HUES6 (cell line): ENCODE results near the gene RPTOR.

ENCODE experiments used
- H3K27ac ChIP-seq: 2 replicates; pipeline ENCODE4 v1.7.0; 2013; ENCODE audit warnings: low read depth, mild to moderate bottlenecking, low read length, inconsistent platforms
- H3K27me3 ChIP-seq: 2 replicates; pipeline ENCODE4 v1.6.1; 2013; ENCODE audit warnings: low read length; ENCODE audit not compliant: control insufficient read depth, insufficient read depth
- H3K36me3 ChIP-seq: 2 replicates; pipeline ENCODE4 v1.6.1; 2013; ENCODE audit warnings: low read length; ENCODE audit not compliant: control insufficient read depth, insufficient read depth
- H3K4me1 ChIP-seq: 2 replicates; pipeline ENCODE4 v1.6.1; 2013; ENCODE audit warnings: low read length; ENCODE audit not compliant: control insufficient read depth, insufficient read depth
- H3K4me3 ChIP-seq: 2 replicates; pipeline ENCODE4 v1.5.1; 2013; ENCODE audit warnings: low read depth, low read length
- H3K9ac ChIP-seq: one replicate; pipeline ENCODE4 v1.6.1; 2013; ENCODE audit warnings: mild to moderate bottlenecking, low read length
- H3K9me3 ChIP-seq: 2 replicates; pipeline ENCODE4 v1.6.1; 2013; ENCODE audit warnings: low read depth, low read length; ENCODE audit not compliant: control insufficient read depth, insufficient read depth

RPTOR gene

GRCh38 chr17:80998118-80998747, 453.6 kb downstream of the RPTOR start:
- Histone ChIP-seq H3K36me3 (peaks cover 51% of the 10 kb centered on the region), H3K4me3 (no peak overlapping the region), H3K27me3 (peaks cover 13% of the 10 kb centered on the region), H3K27ac (no peak overlapping the region), H3K9me3 (no peaks in the 10 kb centered on the region), H3K4me1 (no peaks in the 10 kb centered on the region), H3K9ac (no peak overlapping the region)

GRCh38 chr17:80998748-80999535, 454.3 kb downstream of the RPTOR start:
- no peak overlapping the region for H3K27ac ChIP-seq
- H3K4me1 ChIP-seq, result no peaks in the 10 kb centered on the region
- H3K4me3 ChIP-seq, result no peak overlapping the region
- no peak overlapping the region for H3K9ac ChIP-seq
- peaks cover 51% of the 10 kb centered on the region for H3K36me3 ChIP-seq
- peaks cover 20% of the 10 kb centered on the region for H3K27me3 ChIP-seq
- H3K9me3 ChIP-seq, result no peaks in the 10 kb centered on the region

DNA sequence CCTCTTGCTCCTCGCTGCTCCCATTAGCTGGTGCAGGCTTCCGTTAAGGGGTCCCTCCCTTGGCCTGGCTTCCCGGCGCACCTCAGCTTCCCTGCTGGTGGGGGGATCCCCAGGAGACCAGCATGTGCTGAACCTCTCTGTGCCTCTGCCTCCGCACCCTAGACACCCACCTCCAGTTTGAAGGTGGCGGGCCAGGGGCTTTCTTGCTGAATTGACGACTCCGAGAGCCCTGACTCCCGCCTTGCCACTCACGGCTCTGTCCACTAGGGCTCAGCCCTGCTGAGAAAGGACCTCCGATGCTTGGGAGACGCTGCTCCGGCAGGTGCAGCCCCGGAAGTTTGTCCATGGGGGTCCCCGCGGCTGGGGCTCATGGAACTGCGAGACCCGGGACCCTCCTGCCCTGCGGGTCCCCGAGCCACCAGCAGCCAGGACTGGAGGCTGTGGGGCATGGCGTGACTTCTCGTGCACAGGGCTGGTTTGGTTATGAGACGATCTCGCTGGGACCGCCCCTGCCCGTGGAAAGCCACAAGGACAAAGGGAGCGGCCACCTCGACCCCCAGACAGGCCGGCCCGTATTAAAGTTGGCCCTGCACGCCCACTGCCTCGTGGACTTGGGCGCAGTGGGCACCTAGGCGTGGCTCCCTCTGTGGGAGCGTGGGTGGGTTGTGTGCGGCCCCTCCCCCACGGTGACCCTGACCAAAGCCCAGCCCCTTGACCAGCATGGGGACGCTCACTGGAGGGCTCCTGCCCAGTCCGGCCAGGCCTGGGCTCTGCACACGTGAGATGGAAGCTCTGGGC, 455.1 kb downstream of the RPTOR start:
- peaks cover 51% of the 10 kb centered on the region for H3K36me3 ChIP-seq
- H3K27ac ChIP-seq, result no peak overlapping the region
- H3K9me3 ChIP-seq, result no peaks in the 10 kb centered on the region
- 0 out of 2 replicates have a peak, but pooled peaks cover 3% of the 10 kb centered on the region for H3K4me1 ChIP-seq
- no peak overlapping the region for H3K4me3 ChIP-seq
- H3K27me3 ChIP-seq, result peaks cover 26% of the 10 kb centered on the region
- no peak overlapping the region for H3K9ac ChIP-seq

- no peak overlapping the region for H3K9ac ChIP-seq
- H3K4me1 ChIP-seq, result 0 out of 2 replicates have a peak, but pooled peaks cover 3% of the 10 kb centered on the region
- H3K4me3 ChIP-seq, result no peak overlapping the region
- H3K36me3 ChIP-seq, result peaks cover 47% of the 10 kb centered on the region
- H3K9me3 ChIP-seq, result no peaks in the 10 kb centered on the region
- H3K27ac ChIP-seq, result no peak overlapping the region
- H3K27me3 ChIP-seq, result peaks cover 31% of the 10 kb centered on the region
Measured at GRCh38 chr17:81000334-81000630, 455.6 kb downstream of the RPTOR start.

DNA sequence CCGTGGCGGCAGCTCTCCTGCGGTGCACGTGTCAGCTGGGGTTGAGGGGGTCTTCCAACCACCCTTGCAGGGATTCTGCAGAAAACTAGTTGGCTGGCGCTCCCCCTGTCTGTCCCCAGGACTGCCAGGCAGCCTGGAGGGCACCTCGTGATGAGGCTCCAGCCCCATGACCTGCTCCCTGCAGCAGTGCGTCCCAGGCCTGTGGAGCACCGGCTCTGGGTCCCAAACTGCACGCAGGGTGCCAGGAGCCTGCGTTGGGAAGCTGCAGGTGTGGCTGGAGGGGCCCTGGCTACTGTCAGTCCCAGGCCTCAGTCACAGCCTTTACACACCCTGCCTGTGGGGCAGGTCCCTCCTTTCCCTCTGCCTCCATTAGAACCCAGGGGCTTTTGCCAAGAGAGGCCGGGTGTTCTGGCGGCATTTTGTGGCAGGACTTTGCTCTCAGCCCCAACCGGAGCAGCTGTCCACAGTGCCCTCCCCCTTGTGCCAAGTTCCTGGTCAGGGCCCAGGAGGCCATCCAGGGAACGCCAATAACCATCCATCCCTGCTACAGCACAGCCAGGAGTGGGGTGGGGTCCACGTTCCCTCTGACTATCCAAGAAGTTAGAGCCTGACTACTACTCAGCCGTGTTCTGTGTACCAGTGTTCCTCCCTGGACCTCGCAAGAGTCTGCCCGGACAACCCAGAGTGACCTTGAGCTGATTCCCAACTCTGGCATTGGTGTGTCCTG, 456.2 kb downstream of the RPTOR start:
- Histone ChIP-seq H3K4me3 (no peak overlapping the region), H3K27me3 (peaks cover 36% of the 10 kb centered on the region), H3K9me3 (no peaks in the 10 kb centered on the region), H3K36me3 (peaks cover 42% of the 10 kb centered on the region), H3K4me1 (0 out of 2 replicates have a peak, but pooled peaks cover 3% of the 10 kb centered on the region), H3K9ac (no peak overlapping the region), H3K27ac (no peak overlapping the region)

DNA sequence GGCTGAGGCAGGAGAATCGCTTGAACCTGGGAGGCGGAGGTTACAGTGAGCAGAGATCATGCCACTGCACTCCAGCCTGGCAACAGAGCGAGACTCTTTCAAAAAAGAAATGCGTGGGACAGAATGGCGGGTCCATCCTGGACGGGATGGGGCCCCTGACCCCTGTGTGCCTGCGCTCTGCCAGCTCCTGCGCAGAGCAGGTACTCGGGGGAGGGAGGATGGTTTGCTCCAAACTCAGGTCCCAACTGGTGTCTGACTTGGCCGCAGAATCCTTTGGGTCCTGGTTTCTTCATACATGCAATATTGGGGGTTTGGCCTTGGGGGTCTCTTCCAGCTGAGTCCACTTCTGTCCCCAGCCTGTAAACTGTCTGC, 457.4 kb downstream of the RPTOR start:
- no peaks in the 10 kb centered on the region for H3K9me3 ChIP-seq
- no peak overlapping the region for H3K9ac ChIP-seq
- H3K27ac ChIP-seq, result no peak overlapping the region
- peaks cover 48% of the 10 kb centered on the region for H3K27me3 ChIP-seq
- no peak overlapping the region for H3K4me3 ChIP-seq
- peaks cover 33% of the 10 kb centered on the region for H3K36me3 ChIP-seq
- 0 out of 2 replicates have a peak, but pooled peaks cover 3% of the 10 kb centered on the region for H3K4me1 ChIP-seq

- Histone ChIP-seq H3K4me3 (no peak overlapping the region), H3K36me3 (peaks cover 26% of the 10 kb centered on the region), H3K9me3 (no peaks in the 10 kb centered on the region), H3K27me3 (peaks cover 53% of the 10 kb centered on the region), H3K27ac (no peak overlapping the region), H3K4me1 (0 out of 2 replicates have a peak, but pooled peaks cover 3% of the 10 kb centered on the region), H3K9ac (no peak overlapping the region)
Measured at GRCh38 chr17:81002409-81003361, 458.0 kb downstream of the RPTOR start.

- H3K4me1 ChIP-seq, result 0 out of 2 replicates have a peak, but pooled peaks cover 3% of the 10 kb centered on the region
- H3K27me3 ChIP-seq, result peaks cover 61% of the 10 kb centered on the region
- peaks cover 14% of the 10 kb centered on the region for H3K36me3 ChIP-seq
- no peaks in the 10 kb centered on the region for H3K9me3 ChIP-seq
- H3K9ac ChIP-seq, result no peak overlapping the region
- H3K4me3 ChIP-seq, result peak overlapping the region; percentile 59
- H3K27ac ChIP-seq, result no peak overlapping the region
Measured at GRCh38 chr17:81003711-81004475, 459.3 kb downstream of the RPTOR start.

- Histone ChIP-seq H3K9me3 (peaks cover 12% of the 10 kb centered on the region), H3K36me3 (no peaks in the 10 kb centered on the region), H3K4me1 (0 out of 2 replicates have a peak, but pooled peaks cover 3% of the 10 kb centered on the region), H3K9ac (no peak overlapping the region), H3K27ac (no peak overlapping the region), H3K27me3 (peaks cover 61% of the 10 kb centered on the region), H3K4me3 (no peak overlapping the region)
Measured at GRCh38 chr17:81006891-81007290, 462.3 kb downstream of the RPTOR start.
